ENCODE results near the gene EMP3.

EMP3 gene

GRCh38 chr19:48333467-48334384 lies 8.4 kb downstream of the EMP3 start:
- peak overlapping the region; percentile 80 for H3K4me3 ChIP-seq (ENCODE audit: low read length)
- H3K9me3 ChIP-seq (ENCODE audit: insufficient read depth, low read length), result no peaks in the 10 kb centered on the region
- peak overlapping the region; percentile 90 for H3K9ac ChIP-seq (ENCODE audit: low read length)
- H3K4me2 ChIP-seq (ENCODE audit: low read length), result peak overlapping the region; percentile 84
- peaks cover 2% of the 10 kb centered on the region for H3K36me3 ChIP-seq (replicated peaks; ENCODE audit: low read depth, low read length)
- H3K27me3 ChIP-seq (ENCODE audit: low read depth, low read length), result no peaks in the 10 kb centered on the region
- no peaks in the 10 kb centered on the region for H3K79me2 ChIP-seq (ENCODE audit: low read length)
- H2AFZ ChIP-seq (ENCODE audit: low read depth, low read length), result no peak overlapping the region; the same call in 1 of the 2 replicates
- H3K4me1 ChIP-seq (ENCODE audit: low read length), result peaks cover 31% of the 10 kb centered on the region
- peak overlapping the region; percentile 84 for H3K27ac ChIP-seq (ENCODE audit: low read length)
- H4K20me1 ChIP-seq (ENCODE audit: insufficient read depth, low read length), result no peaks in the 10 kb centered on the region
- TF ChIP-seq EZH2phosphoT487 (IDR thresholded peaks at IDR 0.05; ENCODE audit: low read depth) (no peak), CTCF (IDR thresholded peaks at IDR 0.05; ENCODE audit: low read depth, low read length) (peak; percentile 93)

GRCh38 chr19:48338253-48338755 lies 13.0 kb downstream of the EMP3 start:
- no peaks in the 10 kb centered on the region for H3K27me3 ChIP-seq (ENCODE audit: low read depth, low read length)
- H4K20me1 ChIP-seq (ENCODE audit: insufficient read depth, low read length), result no peaks in the 10 kb centered on the region
- no peak overlapping the region for H3K4me2 ChIP-seq (ENCODE audit: low read length)
- peaks cover 2% of the 10 kb centered on the region for H3K36me3 ChIP-seq (replicated peaks; ENCODE audit: low read depth, low read length)
- TF ChIP-seq CTCF (IDR thresholded peaks at IDR 0.05; ENCODE audit: low read depth, low read length) (no peak), EZH2phosphoT487 (IDR thresholded peaks at IDR 0.05; ENCODE audit: low read depth) (no peak)
- no peak overlapping the region for H3K27ac ChIP-seq (ENCODE audit: low read length)
- no peak overlapping the region for H3K4me3 ChIP-seq (ENCODE audit: low read length)
- no peaks in the 10 kb centered on the region for H3K9me3 ChIP-seq (ENCODE audit: insufficient read depth, low read length)
- peaks cover 5% of the 10 kb centered on the region; the same call in 1 of the 2 replicates for H3K4me1 ChIP-seq (ENCODE audit: low read length)
- no peak overlapping the region for H3K9ac ChIP-seq (ENCODE audit: low read length)
- H2AFZ ChIP-seq (ENCODE audit: low read depth, low read length), result no peak overlapping the region
- no peaks in the 10 kb centered on the region for H3K79me2 ChIP-seq (ENCODE audit: low read length)

GRCh38 chr19:48338802-48339503 lies 13.6 kb downstream of the EMP3 start:
- H2AFZ ChIP-seq (ENCODE audit: low read depth, low read length), result no peak overlapping the region
- no peak for TF ChIP-seq EZH2phosphoT487 (IDR thresholded peaks at IDR 0.05; ENCODE audit: low read depth)
- TF ChIP-seq CTCF (IDR thresholded peaks at IDR 0.05; ENCODE audit: low read depth, low read length), result no peak

GRCh38 chr19:48340995-48341394 lies 15.6 kb downstream of the EMP3 start:
- H3K27ac ChIP-seq (ENCODE audit: low read length), result no peak overlapping the region
- H3K79me2 ChIP-seq (ENCODE audit: low read length), result no peaks in the 10 kb centered on the region
- no peaks in the 10 kb centered on the region for H3K9me3 ChIP-seq (ENCODE audit: insufficient read depth, low read length)
- no peaks in the 10 kb centered on the region for H3K36me3 ChIP-seq (replicated peaks; ENCODE audit: low read depth, low read length)
- no peaks in the 10 kb centered on the region for H3K4me1 ChIP-seq (ENCODE audit: low read length)
- no peak overlapping the region for H3K4me2 ChIP-seq (ENCODE audit: low read length)
- H3K27me3 ChIP-seq (ENCODE audit: low read depth, low read length), result no peaks in the 10 kb centered on the region
- no peak overlapping the region for H3K9ac ChIP-seq (ENCODE audit: low read length)
- H2AFZ ChIP-seq (ENCODE audit: low read depth, low read length), result no peak overlapping the region
- no peaks in the 10 kb centered on the region for H4K20me1 ChIP-seq (ENCODE audit: insufficient read depth, low read length)
- H3K4me3 ChIP-seq (ENCODE audit: low read length), result no peak overlapping the region
- TF ChIP-seq EZH2phosphoT487 (IDR thresholded peaks at IDR 0.05; ENCODE audit: low read depth), result no peak
- no peak for TF ChIP-seq CTCF (IDR thresholded peaks at IDR 0.05; ENCODE audit: low read depth, low read length)

More at GRCh38 chr19:48338802-48339503, 13.6 kb downstream of the EMP3 start:
- no peak overlapping the region for H3K9ac ChIP-seq (ENCODE audit: low read length)
- H3K4me1 ChIP-seq (ENCODE audit: low read length), result peaks cover 5% of the 10 kb centered on the region; the same call in 1 of the 2 replicates
- H3K27ac ChIP-seq (ENCODE audit: low read length), result no peak overlapping the region
- peaks cover 2% of the 10 kb centered on the region for H3K36me3 ChIP-seq (replicated peaks; ENCODE audit: low read depth, low read length)
- H3K27me3 ChIP-seq (ENCODE audit: low read depth, low read length), result no peaks in the 10 kb centered on the region
- no peak overlapping the region for H3K4me2 ChIP-seq (ENCODE audit: low read length)
- H3K9me3 ChIP-seq (ENCODE audit: insufficient read depth, low read length), result no peaks in the 10 kb centered on the region
- no peaks in the 10 kb centered on the region for H4K20me1 ChIP-seq (ENCODE audit: insufficient read depth, low read length)
- no peaks in the 10 kb centered on the region for H3K79me2 ChIP-seq (ENCODE audit: low read length)
- no peak overlapping the region for H3K4me3 ChIP-seq (ENCODE audit: low read length)

Measured in OCI-LY3 (cell line).